ENCODE data around the gene PIANP.

Gene PIANP

DNA sequence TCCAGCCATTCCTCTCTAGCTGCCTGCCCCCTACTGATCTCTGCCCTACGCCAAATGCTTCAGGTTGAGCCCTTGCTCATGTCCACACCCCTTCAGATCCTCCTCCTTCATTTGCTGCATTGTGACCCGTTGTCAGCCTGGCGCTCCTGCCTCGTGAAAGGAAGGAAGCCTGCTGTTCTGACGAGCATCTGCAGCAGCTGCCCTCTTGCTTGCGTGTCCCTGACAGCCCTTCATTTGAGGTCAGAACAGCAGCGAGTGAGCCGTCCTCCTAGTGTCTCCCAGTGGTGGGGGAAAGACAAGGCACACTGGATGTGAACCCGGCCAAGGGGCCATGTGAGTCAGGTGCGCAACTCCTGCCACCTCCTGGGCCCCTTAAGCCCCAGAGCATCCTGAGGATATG lies 3.0 kb upstream of the PIANP start:
- Histone ChIP-seq H3K4me3 (ENCODE audit: low read depth, low read length) (no peak overlapping the region), H3K27me3 (ENCODE audit: insufficient read depth, low read length) (peaks cover 46% of the 10 kb centered on the region), H3K79me2 (ENCODE audit: control insufficient read depth, insufficient read depth, low read length, unreplicated experiment) (no peaks in the 10 kb centered on the region), H3K4me1 (ENCODE audit: control insufficient read depth, insufficient read depth, low read length, unreplicated experiment) (peaks cover 3% of the 10 kb centered on the region), H3K27ac (ENCODE audit: low read depth, low read length) (no peak overlapping the region), H2AFZ (ENCODE audit: low read length, unreplicated experiment) (no peak overlapping the region), H3K36me3 (ENCODE audit: insufficient read depth, low read length) (no peaks in the 10 kb centered on the region)

DNA sequence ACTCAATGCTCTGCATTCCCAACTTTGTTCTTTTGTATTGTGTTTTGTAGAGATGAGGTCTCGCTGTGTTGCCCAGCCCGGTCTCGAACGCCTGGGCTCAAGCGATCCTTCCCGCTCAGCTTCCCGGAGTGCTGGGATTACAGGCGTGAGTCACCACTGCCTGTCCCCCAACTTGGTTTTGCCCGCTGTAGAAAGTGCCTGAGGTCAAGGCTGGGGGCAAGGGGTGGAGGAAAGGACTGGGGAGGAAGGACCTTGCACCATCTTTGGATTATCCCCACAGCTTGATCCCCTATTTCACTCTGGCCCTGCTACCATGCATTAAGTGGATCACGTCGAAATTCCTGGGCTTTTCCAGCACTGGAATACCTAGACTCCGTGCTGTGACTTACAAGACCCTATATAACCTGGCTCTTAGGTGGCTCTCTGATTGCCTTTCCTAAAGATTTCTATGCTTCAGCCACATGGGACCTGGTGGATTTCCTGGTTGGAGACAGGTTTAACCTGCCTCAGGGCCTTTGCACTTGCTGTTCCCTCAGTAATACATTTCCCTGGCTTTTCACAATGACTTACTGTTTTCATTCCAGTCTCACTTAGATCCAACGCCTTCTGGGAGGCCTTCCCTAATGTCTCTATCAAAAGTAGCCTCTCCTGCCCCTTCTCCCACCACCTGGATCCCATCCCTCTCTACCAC lies 608 bp upstream of the PIANP start:
- Histone ChIP-seq H3K4me3 (ENCODE audit: low read depth, low read length) (peak overlapping the region; percentile 77), H2AFZ (ENCODE audit: low read length, unreplicated experiment) (peak overlapping the region; percentile 84), H3K79me2 (ENCODE audit: control insufficient read depth, insufficient read depth, low read length, unreplicated experiment) (no peaks in the 10 kb centered on the region), H3K4me1 (ENCODE audit: control insufficient read depth, insufficient read depth, low read length, unreplicated experiment) (peaks cover 6% of the 10 kb centered on the region), H3K27ac (ENCODE audit: low read depth, low read length) (no peak overlapping the region), H3K27me3 (ENCODE audit: insufficient read depth, low read length) (peaks cover 48% of the 10 kb centered on the region), H3K36me3 (ENCODE audit: insufficient read depth, low read length) (no peaks in the 10 kb centered on the region)

DNA sequence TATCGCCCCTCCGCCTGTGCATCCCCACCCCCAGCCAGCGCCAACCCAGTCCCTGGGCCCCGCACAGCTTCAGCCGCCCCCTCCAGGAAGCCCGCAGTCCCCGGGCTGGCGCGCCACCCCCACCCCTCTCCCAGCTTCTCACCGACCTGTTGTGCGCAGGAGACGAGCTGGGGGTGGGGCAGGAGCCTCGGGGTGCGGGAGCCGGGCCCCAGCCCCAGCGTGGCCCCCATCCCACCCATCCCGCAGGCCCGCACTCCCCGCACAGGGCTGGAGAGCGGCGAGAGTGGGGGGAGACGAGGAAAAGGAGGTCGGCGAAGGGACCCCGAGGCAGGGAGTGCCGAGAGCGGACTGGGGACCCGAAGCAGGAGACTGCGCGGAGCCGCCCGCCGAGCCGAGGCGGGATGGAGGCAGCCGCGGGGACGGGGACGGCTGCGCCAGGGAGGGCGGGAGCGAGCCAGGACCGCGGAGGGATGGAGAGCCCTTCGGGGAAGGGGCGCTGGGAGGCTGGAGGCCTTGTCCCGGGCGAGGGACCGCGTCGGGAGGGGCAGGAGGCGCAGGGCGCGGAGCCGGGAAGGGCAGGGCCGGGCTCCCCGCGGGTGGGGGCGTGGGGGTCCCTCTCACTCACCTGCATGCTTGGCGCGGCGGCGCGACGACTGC lies 498 bp downstream of the PIANP start:
- Histone ChIP-seq H3K36me3 (ENCODE audit: insufficient read depth, low read length) (no peaks in the 10 kb centered on the region), H3K4me1 (ENCODE audit: control insufficient read depth, insufficient read depth, low read length, unreplicated experiment) (peaks cover 6% of the 10 kb centered on the region), H3K27ac (ENCODE audit: low read depth, low read length) (no peak overlapping the region), H2AFZ (ENCODE audit: low read length, unreplicated experiment) (peak overlapping the region; percentile 33), H3K4me3 (ENCODE audit: low read depth, low read length) (peak overlapping the region; percentile 77), H3K27me3 (ENCODE audit: insufficient read depth, low read length) (peaks cover 48% of the 10 kb centered on the region), H3K79me2 (ENCODE audit: control insufficient read depth, insufficient read depth, low read length, unreplicated experiment) (no peaks in the 10 kb centered on the region)

DNA sequence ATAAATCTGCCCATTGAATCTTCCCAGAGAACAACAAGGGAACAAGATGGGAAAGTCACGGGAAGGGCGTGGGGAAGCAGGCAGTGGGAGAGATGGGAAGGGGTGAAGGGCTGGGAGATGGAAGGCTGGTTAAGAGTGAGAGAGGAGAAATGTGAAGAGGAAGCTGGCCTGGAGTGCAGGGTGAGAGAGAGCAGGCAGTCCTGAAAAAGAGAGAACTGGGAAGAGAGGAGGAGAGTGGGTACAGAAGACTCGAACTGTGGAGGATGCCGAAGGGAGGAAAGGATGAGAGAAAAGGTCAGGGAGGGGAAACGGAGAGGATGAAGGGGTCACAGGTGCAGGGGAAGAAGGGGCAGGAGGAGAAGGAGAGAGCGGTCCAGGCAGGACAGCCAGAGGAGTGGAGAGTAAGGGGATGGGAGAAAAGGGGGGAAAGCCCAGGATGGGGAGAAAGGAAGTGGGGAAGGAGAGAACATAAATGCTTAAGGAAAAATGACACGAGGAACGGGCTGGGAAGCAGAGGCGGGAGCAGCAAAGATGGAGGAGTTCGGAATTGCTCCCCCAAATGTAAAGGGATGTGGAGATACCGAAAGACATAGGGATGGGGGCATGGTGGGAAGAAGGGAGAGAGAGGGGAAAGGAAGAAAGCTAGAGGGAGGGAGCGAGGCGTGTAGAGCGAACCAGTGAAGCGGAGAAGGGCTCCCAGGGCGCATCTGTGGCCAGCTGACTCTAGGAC lies 1.2 kb downstream of the PIANP start:
- H3K4me3 ChIP-seq (ENCODE audit: low read depth, low read length), result peak overlapping the region; percentile 77
- H3K4me1 ChIP-seq (ENCODE audit: control insufficient read depth, insufficient read depth, low read length, unreplicated experiment), result peaks cover 6% of the 10 kb centered on the region
- no peak overlapping the region for H3K27ac ChIP-seq (ENCODE audit: low read depth, low read length)
- no peak overlapping the region for H2AFZ ChIP-seq (ENCODE audit: low read length, unreplicated experiment)
- no peaks in the 10 kb centered on the region for H3K36me3 ChIP-seq (ENCODE audit: insufficient read depth, low read length)
- peaks cover 46% of the 10 kb centered on the region for H3K27me3 ChIP-seq (ENCODE audit: insufficient read depth, low read length)
- no peaks in the 10 kb centered on the region for H3K79me2 ChIP-seq (ENCODE audit: control insufficient read depth, insufficient read depth, low read length, unreplicated experiment)

DNA sequence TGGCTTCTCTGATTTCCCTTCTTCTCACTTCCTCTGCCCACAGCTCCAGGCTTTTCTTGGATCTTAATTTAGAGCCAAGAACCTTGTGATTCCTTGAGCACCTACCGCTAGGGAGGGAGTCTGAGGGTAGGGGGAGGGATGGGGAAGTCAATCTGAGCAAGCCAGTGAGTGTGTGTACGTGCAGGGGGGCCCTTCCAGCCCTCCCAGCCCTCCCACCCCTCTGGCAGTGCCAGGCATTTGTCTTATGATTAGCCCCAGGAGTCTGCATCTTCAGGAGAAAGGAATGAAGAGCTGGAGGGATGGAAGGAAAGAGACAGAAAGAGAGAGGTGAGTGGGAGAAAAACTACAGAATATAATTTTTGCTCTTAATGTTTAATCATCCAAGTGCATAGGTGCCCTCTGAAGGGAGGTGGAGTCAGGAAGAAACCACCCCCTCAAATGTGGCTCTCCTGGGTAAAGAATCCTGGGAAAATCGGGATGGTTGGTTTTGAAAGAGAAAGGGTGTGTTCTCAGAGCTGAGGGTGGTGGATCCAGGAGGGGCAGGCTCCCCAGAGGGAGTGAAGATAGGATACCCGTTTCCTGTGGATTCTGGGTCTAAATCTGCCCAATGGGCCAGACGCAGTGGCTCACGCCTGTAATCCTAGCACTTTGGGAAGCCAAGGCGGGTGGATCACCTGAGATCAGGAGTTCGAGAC lies 2.1 kb downstream of the PIANP start:
- no peaks in the 10 kb centered on the region for H3K79me2 ChIP-seq (ENCODE audit: control insufficient read depth, insufficient read depth, low read length, unreplicated experiment)
- no peaks in the 10 kb centered on the region for H3K36me3 ChIP-seq (ENCODE audit: insufficient read depth, low read length)
- no peak overlapping the region for H2AFZ ChIP-seq (ENCODE audit: low read length, unreplicated experiment)
- peaks cover 6% of the 10 kb centered on the region for H3K4me1 ChIP-seq (ENCODE audit: control insufficient read depth, insufficient read depth, low read length, unreplicated experiment)
- no peak overlapping the region for H3K4me3 ChIP-seq (ENCODE audit: low read depth, low read length)
- no peak overlapping the region for H3K27ac ChIP-seq (ENCODE audit: low read depth, low read length)
- peaks cover 38% of the 10 kb centered on the region for H3K27me3 ChIP-seq (ENCODE audit: insufficient read depth, low read length)

DNA sequence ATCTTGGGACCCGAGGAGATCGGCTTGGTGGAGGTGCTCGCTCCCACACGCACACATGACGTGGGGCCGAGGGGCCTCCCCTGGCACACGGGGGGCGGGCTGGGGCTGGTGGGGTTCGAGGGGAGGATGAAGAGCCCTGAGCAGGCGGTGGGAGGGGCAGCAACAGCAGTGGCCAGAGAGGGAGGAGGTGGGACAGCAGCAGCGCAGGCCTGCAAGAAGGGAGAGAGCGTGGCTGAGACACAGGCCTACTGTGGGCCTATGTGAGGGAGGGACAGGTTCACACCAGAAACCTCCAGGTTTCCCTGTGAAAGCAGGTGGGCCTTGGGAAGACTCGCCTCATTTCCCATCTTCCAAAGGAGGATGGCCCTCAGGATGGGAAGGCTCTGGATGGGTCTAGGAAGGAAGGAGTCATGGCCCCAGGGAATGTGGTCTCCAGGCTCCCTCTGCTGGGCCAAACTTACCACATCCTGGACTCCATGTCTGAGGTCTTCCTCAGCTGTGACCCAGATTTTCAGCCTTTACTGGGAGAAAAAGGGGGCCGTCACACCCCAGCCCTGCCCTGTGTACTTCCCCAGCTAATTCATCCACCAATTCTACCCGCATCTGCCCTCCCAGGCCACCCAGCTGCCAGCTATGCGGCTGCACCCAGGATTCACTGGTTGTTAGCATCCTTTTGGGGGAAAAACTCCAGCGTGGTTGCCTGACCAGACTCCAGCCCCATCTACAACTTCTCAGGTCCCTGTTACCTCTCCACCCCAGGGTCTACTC lies 2.8 kb downstream of the PIANP start:
- Histone ChIP-seq H3K4me1 (ENCODE audit: control insufficient read depth, insufficient read depth, low read length, unreplicated experiment) (peaks cover 6% of the 10 kb centered on the region), H3K27ac (ENCODE audit: low read depth, low read length) (no peak overlapping the region), H3K4me3 (ENCODE audit: low read depth, low read length) (no peak overlapping the region), H3K79me2 (ENCODE audit: control insufficient read depth, insufficient read depth, low read length, unreplicated experiment) (no peaks in the 10 kb centered on the region), H2AFZ (ENCODE audit: low read length, unreplicated experiment) (no peak overlapping the region), H3K27me3 (ENCODE audit: insufficient read depth, low read length) (peaks cover 35% of the 10 kb centered on the region), H3K36me3 (ENCODE audit: insufficient read depth, low read length) (no peaks in the 10 kb centered on the region)

DNA sequence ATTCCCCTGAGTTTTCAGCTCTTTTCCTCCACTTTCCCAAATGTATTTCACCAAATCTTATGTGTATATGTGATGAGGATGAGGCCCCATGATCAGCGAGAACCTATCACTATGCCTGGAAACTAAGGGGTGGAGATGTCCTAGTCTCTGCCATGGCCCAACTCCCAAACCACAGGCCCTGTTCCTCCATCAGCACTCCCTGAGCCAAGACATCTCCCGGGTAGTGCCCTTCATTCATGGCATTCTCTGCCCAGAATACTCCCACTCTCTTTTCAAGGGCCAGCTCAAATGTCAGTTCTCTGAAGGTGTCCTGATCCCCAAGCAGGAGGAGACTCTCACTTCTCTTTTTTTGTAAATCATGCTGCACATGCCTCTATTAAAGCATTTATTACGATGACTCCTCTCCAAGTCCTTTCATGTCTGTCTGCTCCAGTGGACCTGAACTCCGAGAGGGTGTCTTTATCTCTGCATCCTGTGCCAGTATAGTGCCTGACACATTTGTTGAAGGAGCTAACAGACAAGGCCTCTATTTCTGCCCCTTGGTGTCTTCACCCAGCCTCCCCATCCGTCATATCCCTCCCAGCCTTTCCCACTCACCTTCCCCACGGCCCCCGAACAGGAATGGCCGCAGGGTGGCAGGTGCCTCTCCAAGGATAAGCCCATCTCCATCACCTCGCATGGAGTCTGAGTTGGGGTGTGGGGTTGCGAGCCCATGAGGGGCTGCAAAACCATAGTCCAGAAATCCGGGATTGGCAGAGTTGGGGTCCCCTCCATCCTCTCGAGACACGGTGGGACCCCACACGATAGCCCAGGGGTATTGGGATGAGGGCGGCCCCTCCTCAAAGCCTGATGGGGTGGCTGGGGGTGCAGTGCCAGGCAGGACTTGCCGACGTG lies 3.7 kb downstream of the PIANP start:
- Histone ChIP-seq H2AFZ (ENCODE audit: low read length, unreplicated experiment) (no peak overlapping the region), H3K4me1 (ENCODE audit: control insufficient read depth, insufficient read depth, low read length, unreplicated experiment) (peaks cover 6% of the 10 kb centered on the region), H3K27me3 (ENCODE audit: insufficient read depth, low read length) (peaks cover 30% of the 10 kb centered on the region), H3K27ac (ENCODE audit: low read depth, low read length) (no peak overlapping the region), H3K79me2 (ENCODE audit: control insufficient read depth, insufficient read depth, low read length, unreplicated experiment) (no peaks in the 10 kb centered on the region), H3K36me3 (ENCODE audit: insufficient read depth, low read length) (no peaks in the 10 kb centered on the region), H3K4me3 (ENCODE audit: low read depth, low read length) (no peak overlapping the region)

DNA sequence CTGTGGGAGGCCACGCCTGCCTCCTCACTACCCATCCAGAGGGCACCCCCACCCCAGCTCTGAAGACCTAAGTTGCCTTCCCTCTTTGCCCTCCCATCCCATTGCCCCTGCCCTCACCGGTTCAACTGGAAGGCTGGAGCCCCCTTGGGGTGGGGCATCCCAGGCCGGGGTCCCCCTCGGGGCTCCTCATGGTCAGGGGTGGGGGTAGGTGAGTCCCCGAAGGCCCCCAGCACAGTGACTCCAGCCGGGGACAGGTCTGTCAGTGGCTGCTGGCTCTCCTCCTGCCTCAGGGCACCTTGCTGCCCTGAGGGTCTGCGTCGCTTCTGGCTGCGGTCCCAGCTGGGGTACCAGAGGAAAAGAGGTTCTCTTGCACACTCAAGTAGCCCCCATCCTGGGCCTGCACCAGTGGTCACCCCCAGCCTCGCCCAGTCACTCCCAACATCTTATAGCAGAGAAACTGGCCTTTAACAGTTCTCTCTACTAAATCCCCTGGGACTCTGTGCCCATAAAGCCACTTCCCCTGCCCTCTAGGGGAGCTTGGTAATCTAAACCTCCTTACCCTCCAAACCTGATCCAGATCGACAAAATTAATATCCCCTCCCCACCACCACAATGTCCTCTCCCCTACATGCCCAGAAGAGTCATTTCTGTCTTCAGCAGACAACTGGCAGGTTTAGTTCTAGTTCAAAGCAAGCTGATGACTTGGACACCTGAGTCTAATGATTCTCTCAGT lies 5.1 kb downstream of the PIANP start:
- peaks cover 12% of the 10 kb centered on the region for H3K4me1 ChIP-seq (ENCODE audit: control insufficient read depth, insufficient read depth, low read length, unreplicated experiment)
- no peak overlapping the region for H3K27ac ChIP-seq (ENCODE audit: low read depth, low read length)
- H3K36me3 ChIP-seq (ENCODE audit: insufficient read depth, low read length), result no peaks in the 10 kb centered on the region
- peaks cover 16% of the 10 kb centered on the region for H3K27me3 ChIP-seq (ENCODE audit: insufficient read depth, low read length)
- H3K79me2 ChIP-seq (ENCODE audit: control insufficient read depth, insufficient read depth, low read length, unreplicated experiment), result peaks cover 3% of the 10 kb centered on the region
- no peak overlapping the region for H2AFZ ChIP-seq (ENCODE audit: low read length, unreplicated experiment)
- no peak overlapping the region for H3K4me3 ChIP-seq (ENCODE audit: low read depth, low read length)

DNA sequence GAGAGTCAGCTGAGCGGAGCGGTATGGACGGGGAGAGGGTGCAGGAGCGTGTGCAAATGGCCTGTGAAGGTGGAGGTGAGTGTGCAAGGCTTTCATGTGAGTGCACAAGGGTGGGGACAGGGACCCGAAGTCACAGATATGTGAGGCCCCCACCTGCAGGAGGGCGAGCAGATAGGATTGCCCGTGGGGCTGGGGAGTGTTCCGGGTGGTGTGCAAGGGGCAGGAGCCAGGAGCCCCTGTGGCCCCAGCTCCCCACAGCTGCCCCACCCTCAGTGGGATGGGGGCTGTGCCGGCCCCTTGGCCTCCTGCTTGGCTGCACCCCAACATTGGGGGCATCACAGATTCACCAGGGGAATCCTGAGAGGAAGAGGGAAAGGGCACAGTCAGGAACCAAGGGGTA lies 5.9 kb downstream of the PIANP start:
- H3K27ac ChIP-seq (ENCODE audit: low read depth, low read length), result no peak overlapping the region
- H3K4me1 ChIP-seq (ENCODE audit: control insufficient read depth, insufficient read depth, low read length, unreplicated experiment), result peaks cover 15% of the 10 kb centered on the region
- peaks cover 11% of the 10 kb centered on the region for H3K79me2 ChIP-seq (ENCODE audit: control insufficient read depth, insufficient read depth, low read length, unreplicated experiment)
- no peak overlapping the region for H3K4me3 ChIP-seq (ENCODE audit: low read depth, low read length)
- no peak overlapping the region for H2AFZ ChIP-seq (ENCODE audit: low read length, unreplicated experiment)
- no peaks in the 10 kb centered on the region for H3K36me3 ChIP-seq (ENCODE audit: insufficient read depth, low read length)
- H3K27me3 ChIP-seq (ENCODE audit: insufficient read depth, low read length), result peaks cover 11% of the 10 kb centered on the region
